PC-9 (cell line): ENCODE data around the gene PJA1. TPM values are rescaled to one million over a fixed set of nuclear protein-coding genes. Genes with fewer than 3 reads are reported as not detected.

ENCODE experiments used
- BruUV-seq: library from RNA; stranded (reverse); fragments of 400-500 nt; replicated peaks from 2 replicates; lab custom pipeline; 2021; lab: Mats Ljungman, UMichigan
- CTCF ChIA-PET: fragments of 300-600 bp; sonication (Branson Sonifier 250); formaldehyde crosslinking; loops from one replicate; lab custom pipeline; 2022; ENCODE audit warnings: antibody characterized with exemption; lab: Charles Lee
- POLR2A ChIA-PET: fragments of 300-600 bp; sonication (Branson Sonifier 250); formaldehyde crosslinking; loops from one replicate; lab custom pipeline; 2022; ENCODE audit warnings: antibody characterized with exemption; ENCODE audit not compliant: unreplicated experiment; lab: Charles Lee
- DNase-seq, 2 experiments: peaks; one replicate each; pipeline versions ENCODE4 v3.0.0 to v3.0.0-alpha.2; 2015 to 2022; ENCODE audit warnings: mixed read lengths in 1 of 2
- H2AFZ ChIP-seq: fragments of 200-600 bp; sonication (generic); 2 replicates; pipeline ENCODE4 v1.8.1; 2017; ENCODE audit warnings: antibody characterized with exemption
- H3F3A ChIP-seq: fragments of 200-600 bp; sonication (generic); 2 replicates; pipeline ENCODE4 v1.8.1; 2017; ENCODE audit warnings: antibody characterized with exemption, mild to moderate bottlenecking, low read depth; ENCODE audit not compliant: insufficient read depth
- H3K27ac ChIP-seq: fragments of 200-600 bp; sonication (generic); 2 replicates; pipeline ENCODE4 v1.6.1; 2016; ENCODE audit warnings: mixed run types
- H3K27me3 ChIP-seq: fragments of 200-600 bp; sonication (generic); 2 replicates; pipeline ENCODE4 v1.6.1; 2016; ENCODE audit warnings: low read depth, mixed run types; ENCODE audit not compliant: insufficient read depth
- H3K36me3 ChIP-seq: fragments of 200-600 bp; sonication (generic); 2 replicates; pipeline ENCODE4 v1.6.1; 2016; ENCODE audit warnings: low read depth, mixed run types
- H3K4me1 ChIP-seq: fragments of 200-600 bp; sonication (generic); replicated peaks from 2 replicates; pipeline ENCODE4 v1.6.1; 2016; ENCODE audit warnings: mixed run types; ENCODE audit not compliant: insufficient read depth
- H3K4me2 ChIP-seq: fragments of 200-600 bp; sonication (generic); 2 replicates; pipeline ENCODE4 v1.6.1; 2017; ENCODE audit warnings: mixed run types
- H3K4me3 ChIP-seq: fragments of 200-600 bp; sonication (generic); 2 replicates; pipeline ENCODE4 v1.6.1; 2016; ENCODE audit warnings: mixed run types
- H3K79me2 ChIP-seq: fragments of 200-600 bp; sonication (generic); 2 replicates; pipeline ENCODE4 v1.6.1; 2017; ENCODE audit warnings: low read depth, mixed run types
- H3K9me2 ChIP-seq: fragments of 200-600 bp; sonication (generic); 2 replicates; pipeline ENCODE4 v1.8.1; 2017; ENCODE audit warnings: mild to moderate bottlenecking; ENCODE audit not compliant: insufficient read depth
- H3K9me3 ChIP-seq: fragments of 200-600 bp; sonication (generic); 2 replicates; pipeline ENCODE4 v1.8.1; 2016; ENCODE audit warnings: low read depth; ENCODE audit not compliant: insufficient read depth
- H4K20me1 ChIP-seq: fragments of 200-600 bp; sonication (generic); 2 replicates; pipeline ENCODE4 v1.8.1; 2017; ENCODE audit not compliant: insufficient read depth
- CTCF ChIP-seq: fragments of 200-600 bp; sonication (generic); conservative IDR thresholded peaks from 2 replicates; pipeline ENCODE4 v1.6.1; 2017; ENCODE audit warnings: mixed run types, antibody characterized with exemption, mild to moderate bottlenecking, moderate library complexity
- EZH2 ChIP-seq: fragments of 200-600 bp; sonication (generic); IDR thresholded peaks from 2 replicates; pipeline ENCODE4 v1.8.0; 2017; ENCODE audit warnings: antibody characterized with exemption, low read depth
- intact Hi-C: fragments of 100-400 bp; cut with micrococcal nuclease; formaldehyde crosslinking; loops from one replicate; pipeline ENCODE4 v1.10.0; 2022; ENCODE audit not compliant: unreplicated experiment
- total RNA-seq: library from RNA; stranded (reverse); gene quantifications from 2 replicates; pipeline ENCODE4 v1.2.3, GENCODE V29; 2021

The PJA1 gene
- total RNA-seq, 1 experiment from 2014 or later = 27.7 TPM

GRCh38 chrX:69128588-69128987, 36.7 kb downstream of the PJA1 start:
- Histone ChIP-seq H3K4me2 (no peak overlapping the region), H3K4me1 (peaks cover 17% of the 10 kb centered on the region; the same call in 1 of the 2 replicates), H3K9me2 (no peaks in the 10 kb centered on the region), H4K20me1 (no peaks in the 10 kb centered on the region), H3K36me3 (no peaks in the 10 kb centered on the region), H3K27ac (no peak overlapping the region), H3F3A (no peaks in the 10 kb centered on the region), H3K9me3 (no peaks in the 10 kb centered on the region), H3K27me3 (no peaks in the 10 kb centered on the region), H3K79me2 (no peaks in the 10 kb centered on the region), H2AFZ (no peak overlapping the region), H3K4me3 (no peak overlapping the region)
- CTCF ChIA-PET = interaction anchor here (0.6 kb wide), 1 partner anchor 1966 kb away, joined by 3 read pairs; no protein-coding TSS in a partner anchor
- BruUV-seq = no TSS peak
- intact Hi-C loops = no loop called here
- TF ChIP-seq CTCF (no peak), EZH2 (no peak)
- DNase-seq = no peak
- POLR2A ChIA-PET = no interaction called here

- no peaks in the 10 kb centered on the region for H3K27me3 ChIP-seq
- H4K20me1 ChIP-seq = no peaks in the 10 kb centered on the region
- H3K9me3 ChIP-seq = no peaks in the 10 kb centered on the region
- H3K27ac ChIP-seq = no peak overlapping the region
- no peak overlapping the region for H3K4me3 ChIP-seq
- no peaks in the 10 kb centered on the region for H3K79me2 ChIP-seq
- H3K9me2 ChIP-seq = no peaks in the 10 kb centered on the region
- no peaks in the 10 kb centered on the region for H3K36me3 ChIP-seq
- peaks cover 17% of the 10 kb centered on the region; the same call in 1 of the 2 replicates for H3K4me1 ChIP-seq
- POLR2A ChIA-PET = no interaction called here
- no peak overlapping the region for H2AFZ ChIP-seq
- no peaks in the 10 kb centered on the region for H3F3A ChIP-seq
- CTCF ChIA-PET = no interaction called here
- peak in 1 of 2 experiments; percentile 48 for DNase-seq
- BruUV-seq = no TSS peak
- intact Hi-C loops = no loop called here
- H3K4me2 ChIP-seq = no peak overlapping the region
- TF ChIP-seq CTCF (no peak), EZH2 (no peak)
Measured at GRCh38 chrX:69127466-69127865, 37.8 kb downstream of the PJA1 start.

GRCh38 chrX:69126642-69127041, 38.6 kb downstream of the PJA1 start:
- H3K27me3 ChIP-seq = no peaks in the 10 kb centered on the region
- BruUV-seq = no TSS peak
- peak in 1 of 2 experiments; percentile 20 for DNase-seq
- POLR2A ChIA-PET = no interaction called here
- no peaks in the 10 kb centered on the region for H3K79me2 ChIP-seq
- H3K9me3 ChIP-seq = no peaks in the 10 kb centered on the region
- no peaks in the 10 kb centered on the region for H4K20me1 ChIP-seq
- peaks cover 17% of the 10 kb centered on the region; the same call in 1 of the 2 replicates for H3K4me1 ChIP-seq
- no peaks in the 10 kb centered on the region for H3K9me2 ChIP-seq
- no peak overlapping the region for H3K27ac ChIP-seq
- H2AFZ ChIP-seq = no peak overlapping the region
- no peak overlapping the region for H3K4me3 ChIP-seq
- intact Hi-C loops = no loop called here
- CTCF ChIA-PET = no interaction called here
- H3K36me3 ChIP-seq = no peaks in the 10 kb centered on the region
- H3K4me2 ChIP-seq = no peak overlapping the region
- no peak for TF ChIP-seq CTCF
- TF ChIP-seq EZH2 = no peak
- H3F3A ChIP-seq = no peaks in the 10 kb centered on the region
